Suprapubic skin (tissue), 3 donors: ENCODE measurements around the gene MUC5AC.

ENCODE experiments used
- CTCF ChIP-seq, 2 donors: fragments of 200-600 bp in 1 of 2; fragments of 450-650 bp in 1 of 2; sonication (generic) in 1 of 2; IDR thresholded peaks; one replicate each; pipeline ENCODE4 v1.5.1; 2016 to 2019; ENCODE audit warnings: antibody characterized with exemption in 2 of 2, mild to moderate bottlenecking in 1 of 2, moderate library complexity in 1 of 2
- POLR2A ChIP-seq, 2 donors: fragments of 450-650 bp; IDR thresholded peaks; one replicate each; pipeline ENCODE4 v1.6.1; 2017; ENCODE audit warnings: antibody characterized with exemption in 2 of 2, mild to moderate bottlenecking in 2 of 2, moderate library complexity in 2 of 2

- no peak for TF ChIP-seq CTCF (IDR thresholded peaks at IDR 0.05)
- TF ChIP-seq POLR2A (IDR thresholded peaks at IDR 0.05): no peak
Measured at GRCh38 chr11:1139441-1140083, 18.2 kb upstream of the MUC5AC start.
